A549 (cell line): ENCODE data around the gene PRDM5.

ENCODE experiments used
- EP300 ChIP-seq, 2 experiments: fragments of >200 bp; sonication (Bioruptor Twin); formaldehyde crosslinking; IDR thresholded peaks; 2 replicates in 1 of 2; 3 replicates in 1 of 2; pipeline ENCODE4 v1.6.1; 2016 to 2017
- FOSB ChIP-seq: fragments of 250-450 bp; sonication (Bioruptor Pico); IDR thresholded peaks from 2 replicates; pipeline ENCODE4 v1.5.0; 2020; ENCODE audit warnings: mild to moderate bottlenecking, moderate library complexity
- POLR2A ChIP-seq: IDR thresholded peaks from 2 replicates; pipeline ENCODE4 v1.6.1; 2012; ENCODE audit warnings: mild to moderate bottlenecking, low read length
- POLR2AphosphoS2 ChIP-seq: conservative IDR thresholded peaks from 2 replicates; pipeline ENCODE4 v1.6.1; 2012; ENCODE audit warnings: low read length, improper control_type of control experiment, inconsistent platforms
- TF ChIP-seq, protein P1 (sequence below): fragments of >200 bp; sonication (Bioruptor Twin); formaldehyde crosslinking; IDR thresholded peaks from 3 replicates; pipeline ENCODE4 v1.5.1; 2016
- TF ChIP-seq, protein P2 (sequence below): IDR thresholded peaks from 2 replicates; pipeline ENCODE4 v1.6.1; 2012; ENCODE audit warnings: low read depth, borderline replicate concordance

DNA sequence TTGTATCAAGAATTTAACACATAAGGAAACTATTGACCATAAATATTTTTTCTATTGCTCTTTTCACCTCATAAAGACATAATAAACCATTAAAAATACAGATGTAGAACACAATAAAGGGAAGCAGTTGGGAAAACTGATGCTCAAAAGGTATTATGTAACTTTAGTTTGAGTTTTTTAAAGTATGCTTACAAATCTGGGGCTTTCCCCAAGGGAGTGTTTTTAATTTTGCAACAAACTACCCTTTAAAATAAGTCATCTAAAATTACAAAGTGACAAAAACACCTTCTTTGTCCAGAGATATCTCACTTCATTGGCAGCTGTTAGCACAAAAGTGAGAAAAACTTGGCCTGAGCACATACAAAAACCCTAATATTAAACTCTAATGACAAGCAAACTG lies 55.0 kb downstream of the PRDM5 start:
- TF ChIP-seq, protein P1, sequence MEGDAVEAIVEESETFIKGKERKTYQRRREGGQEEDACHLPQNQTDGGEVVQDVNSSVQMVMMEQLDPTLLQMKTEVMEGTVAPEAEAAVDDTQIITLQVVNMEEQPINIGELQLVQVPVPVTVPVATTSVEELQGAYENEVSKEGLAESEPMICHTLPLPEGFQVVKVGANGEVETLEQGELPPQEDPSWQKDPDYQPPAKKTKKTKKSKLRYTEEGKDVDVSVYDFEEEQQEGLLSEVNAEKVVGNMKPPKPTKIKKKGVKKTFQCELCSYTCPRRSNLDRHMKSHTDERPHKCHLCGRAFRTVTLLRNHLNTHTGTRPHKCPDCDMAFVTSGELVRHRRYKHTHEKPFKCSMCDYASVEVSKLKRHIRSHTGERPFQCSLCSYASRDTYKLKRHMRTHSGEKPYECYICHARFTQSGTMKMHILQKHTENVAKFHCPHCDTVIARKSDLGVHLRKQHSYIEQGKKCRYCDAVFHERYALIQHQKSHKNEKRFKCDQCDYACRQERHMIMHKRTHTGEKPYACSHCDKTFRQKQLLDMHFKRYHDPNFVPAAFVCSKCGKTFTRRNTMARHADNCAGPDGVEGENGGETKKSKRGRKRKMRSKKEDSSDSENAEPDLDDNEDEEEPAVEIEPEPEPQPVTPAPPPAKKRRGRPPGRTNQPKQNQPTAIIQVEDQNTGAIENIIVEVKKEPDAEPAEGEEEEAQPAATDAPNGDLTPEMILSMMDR = no peak
- TF ChIP-seq POLR2AphosphoS2 = no peak
- TF ChIP-seq FOSB (CRISPR knock-in tag) = no peak
- TF ChIP-seq, protein P2, sequence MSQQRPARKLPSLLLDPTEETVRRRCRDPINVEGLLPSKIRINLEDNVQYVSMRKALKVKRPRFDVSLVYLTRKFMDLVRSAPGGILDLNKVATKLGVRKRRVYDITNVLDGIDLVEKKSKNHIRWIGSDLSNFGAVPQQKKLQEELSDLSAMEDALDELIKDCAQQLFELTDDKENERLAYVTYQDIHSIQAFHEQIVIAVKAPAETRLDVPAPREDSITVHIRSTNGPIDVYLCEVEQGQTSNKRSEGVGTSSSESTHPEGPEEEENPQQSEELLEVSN = no peak
- no peak for TF ChIP-seq POLR2A
- no peak for TF ChIP-seq EP300 (IDR thresholded peaks at IDR 0.05)
